ENCODE data around the gene ACOX2. TPM values are rescaled to one million over a fixed set of nuclear protein-coding genes. Genes with fewer than 3 reads are reported as not detected.

The ACOX2 gene
- total RNA-seq, 1 experiment from 2014 or later: 9.3 TPM

- DNase-seq (ENCODE audit: extremely low read depth, low read depth): no peak
Observed at GRCh38 chr3:58567251-58567515, 30.2 kb upstream of the ACOX2 start.

- no peak for DNase-seq (ENCODE audit: extremely low read depth, low read depth)
Observed at GRCh38 chr3:58566398-58567250, 29.6 kb upstream of the ACOX2 start.

- DNase-seq (ENCODE audit: extremely low read depth, low read depth): no peak
Observed at GRCh38 chr3:58565621-58566397, 28.8 kb upstream of the ACOX2 start.

GRCh38 chr3:58564456-58565160 is 27.6 kb upstream of the ACOX2 start:
- DNase-seq (ENCODE audit: extremely low read depth, low read depth): no peak

GRCh38 chr3:58564054-58564453 is 27.1 kb upstream of the ACOX2 start:
- no peak for DNase-seq (ENCODE audit: extremely low read depth, low read depth)

- DNase-seq (ENCODE audit: extremely low read depth, low read depth): no peak
Observed at GRCh38 chr3:58563386-58564035, 26.5 kb upstream of the ACOX2 start.

- DNase-seq (ENCODE audit: extremely low read depth, low read depth): no peak
Observed at GRCh38 chr3:58562498-58562897, 25.5 kb upstream of the ACOX2 start.

GRCh38 chr3:58560771-58561311 is 23.9 kb upstream of the ACOX2 start:
- peak; percentile 11 for DNase-seq (ENCODE audit: extremely low read depth, low read depth)

GRCh38 chr3:58559586-58559985 is 22.6 kb upstream of the ACOX2 start:
- no peak for DNase-seq (ENCODE audit: extremely low read depth, low read depth)

GRCh38 chr3:58557491-58557890 is 20.5 kb upstream of the ACOX2 start:
- DNase-seq (ENCODE audit: extremely low read depth, low read depth): no peak

- no peak for DNase-seq (ENCODE audit: extremely low read depth, low read depth)
Observed at GRCh38 chr3:58556761-58557221, 19.8 kb upstream of the ACOX2 start.

- DNase-seq (ENCODE audit: extremely low read depth, low read depth): no peak
Observed at GRCh38 chr3:58556001-58556400, 19.0 kb upstream of the ACOX2 start.

GRCh38 chr3:58555203-58555602 is 18.2 kb upstream of the ACOX2 start:
- DNase-seq (ENCODE audit: extremely low read depth, low read depth): no peak

GRCh38 chr3:58553003-58553402 is 16.0 kb upstream of the ACOX2 start:
- no peak for DNase-seq (ENCODE audit: extremely low read depth, low read depth)

GRCh38 chr3:58551636-58552180 is 14.7 kb upstream of the ACOX2 start:
- DNase-seq (ENCODE audit: extremely low read depth, low read depth): no peak

GRCh38 chr3:58544541-58544940 is 7.6 kb upstream of the ACOX2 start:
- no peak for DNase-seq (ENCODE audit: extremely low read depth, low read depth)

- DNase-seq (ENCODE audit: extremely low read depth, low read depth): no peak
Observed at GRCh38 chr3:58540176-58540858, 3.3 kb upstream of the ACOX2 start.

GRCh38 chr3:58539626-58540025 is 2.6 kb upstream of the ACOX2 start:
- DNase-seq (ENCODE audit: extremely low read depth, low read depth): no peak

GRCh38 chr3:58537412-58538301 is 667 bp upstream of the ACOX2 start:
- DNase-seq (ENCODE audit: extremely low read depth, low read depth): no peak
